HEK293T (cell line): ENCODE measurements around the gene CTNS.

Source experiments
- CTCF ChIA-PET: fragments of 350-600 bp; formaldehyde crosslinking; extraction: SDS; loops from one replicate; lab custom pipeline; 2021; ENCODE audit warnings: antibody characterized with exemption, inconsistent platforms; lab: Yijun Ruan, JAX
- POLR2A ChIA-PET: fragments of 350-600 bp; formaldehyde crosslinking; extraction: SDS; loops from one replicate; lab custom pipeline; 2020; ENCODE audit warnings: antibody characterized with exemption, inconsistent platforms; lab: Yijun Ruan, JAX
- DNase-seq: peaks from one replicate; pipeline ENCODE4 v3.0.0; 2012; ENCODE audit warnings: mixed read lengths; ENCODE audit errors: extremely low spot score
- ARNT ChIP-seq: fragments of 450-650 bp; IDR thresholded peaks from 2 replicates; pipeline ENCODE4 v1.6.1; 2017; ENCODE audit warnings: mild to moderate bottlenecking
- BHLHE40 ChIP-seq: fragments of 450-650 bp; IDR thresholded peaks from 2 replicates; pipeline ENCODE4 v1.6.1; 2016; ENCODE audit warnings: mild to moderate bottlenecking, moderate library complexity, borderline replicate concordance
- CTBP1 ChIP-seq: fragments of 450-650 bp; IDR thresholded peaks from 2 replicates; pipeline ENCODE4 v1.6.1; 2016; ENCODE audit warnings: borderline replicate concordance
- ELF4 ChIP-seq: fragments of 450-650 bp; IDR thresholded peaks from 2 replicates; pipeline ENCODE4 v1.6.1; 2017; ENCODE audit warnings: antibody characterized with exemption
- FOXA1 ChIP-seq: fragments of 450-650 bp; IDR thresholded peaks from 2 replicates; pipeline ENCODE4 v1.6.1; 2016; ENCODE audit warnings: mild to moderate bottlenecking
- FOXK2 ChIP-seq: fragments of 450-650 bp; IDR thresholded peaks from 2 replicates; pipeline ENCODE4 v1.6.1; 2016; ENCODE audit warnings: mild to moderate bottlenecking
- FOXM1 ChIP-seq: fragments of 450-650 bp; IDR thresholded peaks from 2 replicates; pipeline ENCODE4 v1.6.1; 2017; ENCODE audit warnings: mild to moderate bottlenecking, borderline replicate concordance
- HDGF ChIP-seq: fragments of 450-650 bp; IDR thresholded peaks from 2 replicates; pipeline ENCODE4 v1.6.1; 2017; ENCODE audit warnings: antibody characterized with exemption, borderline replicate concordance
- L3MBTL2 ChIP-seq: fragments of 450-650 bp; conservative IDR thresholded peaks from 2 replicates; pipeline ENCODE4 v1.6.1; 2016; ENCODE audit warnings: mild to moderate bottlenecking
- LEF1 ChIP-seq: fragments of 450-650 bp; IDR thresholded peaks from 2 replicates; pipeline ENCODE4 v1.6.1; 2017; ENCODE audit warnings: mild to moderate bottlenecking, borderline replicate concordance
- NFRKB ChIP-seq: fragments of 450-650 bp; IDR thresholded peaks from 2 replicates; pipeline ENCODE4 v1.6.1; 2016; ENCODE audit warnings: mild to moderate bottlenecking, moderate library complexity
- SP1 ChIP-seq: fragments of 450-650 bp; IDR thresholded peaks from 2 replicates; pipeline ENCODE4 v1.6.1; 2017
- SUZ12 ChIP-seq: fragments of 450-650 bp; IDR thresholded peaks from 2 replicates; pipeline ENCODE4 v1.6.1; 2016; ENCODE audit warnings: mild to moderate bottlenecking
- TARDBP ChIP-seq: fragments of 450-650 bp; IDR thresholded peaks from 2 replicates; pipeline ENCODE4 v1.6.1; 2016
- ZNF384 ChIP-seq: fragments of 450-650 bp; IDR thresholded peaks from 2 replicates; pipeline ENCODE4 v1.6.1; 2016
- TF ChIP-seq, protein P1 (sequence below): fragments of 450-650 bp; IDR thresholded peaks from 2 replicates; pipeline ENCODE4 v1.6.1; 2016

CTNS gene

DNA sequence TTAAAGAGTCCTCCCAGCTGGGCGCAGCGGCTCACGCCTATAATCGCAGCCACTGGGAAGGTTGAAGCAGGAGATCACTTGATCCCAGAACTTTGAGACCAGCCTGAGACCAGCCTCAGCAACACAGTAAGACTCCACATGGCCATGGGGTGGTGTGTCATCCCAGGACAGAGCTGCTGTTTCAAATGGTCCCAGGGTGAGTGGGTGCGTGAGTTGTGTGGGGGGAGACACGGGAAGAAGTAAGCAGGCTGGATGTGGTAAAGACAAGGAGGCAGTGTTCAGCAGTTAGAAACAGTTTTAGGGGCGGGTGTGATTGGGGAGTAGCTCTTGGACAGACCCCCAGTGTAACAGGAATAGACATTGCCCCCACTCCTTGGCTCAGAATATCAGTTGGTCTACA is 4.3 kb upstream of the CTNS start:
- CTCF ChIA-PET, result no interaction called here
- no peak for TF ChIP-seq SP1
- no peak for TF ChIP-seq FOXK2
- TF ChIP-seq CTBP1, result no peak
- TF ChIP-seq FOXA1, result no peak
- TF ChIP-seq TARDBP, result no peak
- no peak for TF ChIP-seq BHLHE40
- no peak for TF ChIP-seq SUZ12
- TF ChIP-seq LEF1, result no peak
- no peak for TF ChIP-seq FOXM1
- no peak for TF ChIP-seq L3MBTL2
- no peak for TF ChIP-seq ELF4
- TF ChIP-seq NFRKB, result no peak
- TF ChIP-seq ZNF384, result no peak
- TF ChIP-seq, protein P1, sequence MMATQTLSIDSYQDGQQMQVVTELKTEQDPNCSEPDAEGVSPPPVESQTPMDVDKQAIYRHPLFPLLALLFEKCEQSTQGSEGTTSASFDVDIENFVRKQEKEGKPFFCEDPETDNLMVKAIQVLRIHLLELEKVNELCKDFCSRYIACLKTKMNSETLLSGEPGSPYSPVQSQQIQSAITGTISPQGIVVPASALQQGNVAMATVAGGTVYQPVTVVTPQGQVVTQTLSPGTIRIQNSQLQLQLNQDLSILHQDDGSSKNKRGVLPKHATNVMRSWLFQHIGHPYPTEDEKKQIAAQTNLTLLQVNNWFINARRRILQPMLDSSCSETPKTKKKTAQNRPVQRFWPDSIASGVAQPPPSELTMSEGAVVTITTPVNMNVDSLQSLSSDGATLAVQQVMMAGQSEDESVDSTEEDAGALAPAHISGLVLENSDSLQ, result no peak
- no peak for TF ChIP-seq ARNT
- TF ChIP-seq HDGF, result no peak
- POLR2A ChIA-PET, result no interaction called here
- no peak for DNase-seq

DNA sequence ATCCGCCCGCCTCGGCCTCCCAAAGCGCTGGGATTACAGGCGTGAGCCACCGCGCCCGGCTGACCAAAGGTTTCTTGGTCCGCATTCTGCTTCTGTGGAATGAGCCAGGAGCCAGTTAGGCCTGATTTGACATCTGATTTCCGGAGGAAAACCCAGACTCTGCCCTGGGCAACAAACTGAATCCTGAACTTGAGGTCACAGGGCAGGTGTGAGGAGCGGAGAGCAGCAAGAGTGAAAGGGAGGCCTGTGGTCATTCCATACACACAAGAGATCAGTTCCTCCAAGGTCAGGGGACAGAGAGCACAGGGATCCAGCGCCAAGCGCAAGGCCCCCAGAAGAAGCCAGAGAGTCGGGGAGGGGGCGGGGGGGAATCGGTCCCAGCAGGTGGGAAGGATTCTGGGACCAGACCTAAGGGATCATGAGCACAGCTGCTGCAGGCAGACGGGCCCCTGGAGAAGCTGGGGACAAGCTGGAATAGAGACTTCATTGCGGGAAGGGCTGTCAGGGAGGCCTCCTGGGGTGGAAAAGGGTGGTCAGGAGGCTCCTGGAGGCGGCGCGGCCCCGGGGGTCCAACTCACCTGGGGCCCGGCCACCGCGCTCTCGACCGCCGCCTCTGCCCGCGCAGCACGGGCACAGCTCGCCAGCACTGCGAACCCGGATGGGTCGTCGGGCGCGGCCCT is 946 bp upstream of the CTNS start:
- ChIA-PET POLR2A (interaction anchor here (0.9 to 1.9 kb wide), 5 partner anchors 12 to 596 kb away, joined by 3 to 17 read pairs (median 3); partner anchors contain the start of genes EMC6, HASPIN and TAX1BP3), CTCF (interaction anchor here (1.0 kb wide), 1 partner anchor 47 kb away, joined by 3 read pairs; no protein-coding TSS in a partner anchor)
- TF ChIP-seq FOXM1 (no peak), L3MBTL2 (peak; percentile 42)
- peak; percentile 20 for DNase-seq

DNA sequence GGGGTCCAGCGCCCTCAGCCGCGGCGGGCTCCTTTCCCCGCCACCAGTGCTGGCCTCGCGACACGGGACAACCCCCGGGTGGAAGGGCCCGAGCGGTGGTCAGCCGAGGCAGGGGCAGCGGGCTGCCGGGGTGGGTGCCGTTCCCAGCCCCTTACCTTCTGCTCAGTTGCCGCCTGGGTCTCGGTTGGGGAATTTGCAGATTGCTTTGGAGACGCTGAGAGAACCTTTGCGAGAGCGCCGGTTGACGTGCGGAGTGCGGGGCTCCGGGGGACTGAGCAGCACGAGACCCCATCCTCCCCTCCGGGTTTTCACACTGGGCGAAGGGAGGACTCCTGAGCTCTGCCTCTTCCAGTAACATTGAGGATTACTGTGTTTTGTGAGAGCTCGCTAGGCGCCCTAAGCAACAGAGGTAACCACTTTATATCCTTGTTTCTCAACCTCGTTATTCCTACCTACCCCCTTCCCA is 381 bp downstream of the CTNS start:
- DNase-seq, result peak; percentile 26
- TF ChIP-seq L3MBTL2, result 0 out of 2 replicates have a peak, but pooled peaks have one; percentile 21
- no peak for TF ChIP-seq LEF1
- CTCF ChIA-PET, result interaction anchor here (1.0 kb wide), 2 partner anchors 10 to 46 kb away, joined by 3 read pairs; no protein-coding TSS in a partner anchor
- POLR2A ChIA-PET, result interaction anchor here (1.0 to 1.9 kb wide), 3 partner anchors 11 to 31 kb away, joined by 3 to 17 read pairs (median 3); partner anchors contain the start of genes EMC6 and TAX1BP3

DNA sequence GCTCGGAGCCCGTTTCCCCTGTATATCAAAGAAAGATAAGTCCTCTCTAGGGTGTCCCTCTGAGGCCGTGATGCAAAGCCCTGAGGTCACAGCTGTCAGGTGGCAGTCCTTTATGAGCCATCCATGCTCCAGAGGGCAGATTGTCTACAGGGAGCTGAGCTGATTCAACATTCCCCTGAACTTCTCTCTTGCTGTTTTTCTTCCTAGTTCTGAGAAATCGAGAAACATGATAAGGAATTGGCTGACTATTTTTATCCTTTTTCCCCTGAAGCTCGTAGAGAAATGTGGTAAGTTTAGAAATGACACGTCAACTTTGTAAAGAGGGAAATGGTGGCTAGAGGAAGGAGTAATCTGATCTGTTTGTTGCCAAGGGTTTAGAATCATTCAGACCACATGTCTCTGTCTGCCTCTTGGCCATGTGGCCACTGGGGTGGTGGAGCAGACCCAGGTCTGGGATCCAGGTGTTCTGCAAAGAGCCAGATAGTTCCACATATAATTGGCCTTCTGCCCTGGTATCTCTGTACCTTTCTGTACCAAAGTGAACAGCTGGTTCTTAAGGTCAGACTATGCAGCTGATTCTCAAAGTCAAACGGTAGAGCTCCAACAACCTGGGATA is 3.5 kb downstream of the CTNS start:
- POLR2A ChIA-PET, result no interaction called here
- CTCF ChIA-PET, result no interaction called here
- TF ChIP-seq, protein P1, result no peak
- TF ChIP-seq SUZ12, result no peak
- no peak for TF ChIP-seq FOXK2
- TF ChIP-seq NFRKB, result no peak
- no peak for TF ChIP-seq ZNF384
- no peak for TF ChIP-seq CTBP1
- TF ChIP-seq TARDBP, result no peak
- TF ChIP-seq ARNT, result no peak
- TF ChIP-seq FOXA1, result no peak
- no peak for TF ChIP-seq L3MBTL2
- TF ChIP-seq HDGF, result no peak
- DNase-seq, result no peak

DNA sequence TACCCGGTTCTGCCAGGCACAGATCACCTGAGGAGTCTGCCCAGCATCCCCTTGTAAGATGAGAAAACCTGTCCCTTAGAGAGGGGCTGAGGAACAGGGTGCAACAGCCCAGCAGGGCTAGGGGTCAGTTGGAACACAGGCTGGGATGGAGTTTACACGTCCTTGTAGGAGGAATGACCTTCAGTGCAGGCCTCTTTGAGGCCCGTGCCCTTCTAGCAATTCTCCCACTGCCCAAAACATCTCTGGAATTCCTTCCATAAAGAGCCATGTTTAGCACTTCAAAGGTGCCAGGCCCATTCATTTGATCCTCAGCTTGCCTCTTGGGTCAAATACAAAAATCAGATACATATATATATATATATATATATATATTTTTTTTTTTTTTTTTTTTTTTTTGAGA is 4.5 kb downstream of the CTNS start:
- DNase-seq, result no peak
- POLR2A ChIA-PET, result no interaction called here
- CTCF ChIA-PET, result no interaction called here
- TF ChIP-seq SP1 (no peak), FOXM1 (no peak), TARDBP (no peak), ELF4 (no peak), ZNF384 (no peak), ARNT (no peak), FOXK2 (no peak), L3MBTL2 (no peak), FOXA1 (no peak), BHLHE40 (no peak), HDGF (no peak), LEF1 (no peak), SUZ12 (no peak), NFRKB (no peak), CTBP1 (no peak)
- TF ChIP-seq, protein P1, result no peak

DNA sequence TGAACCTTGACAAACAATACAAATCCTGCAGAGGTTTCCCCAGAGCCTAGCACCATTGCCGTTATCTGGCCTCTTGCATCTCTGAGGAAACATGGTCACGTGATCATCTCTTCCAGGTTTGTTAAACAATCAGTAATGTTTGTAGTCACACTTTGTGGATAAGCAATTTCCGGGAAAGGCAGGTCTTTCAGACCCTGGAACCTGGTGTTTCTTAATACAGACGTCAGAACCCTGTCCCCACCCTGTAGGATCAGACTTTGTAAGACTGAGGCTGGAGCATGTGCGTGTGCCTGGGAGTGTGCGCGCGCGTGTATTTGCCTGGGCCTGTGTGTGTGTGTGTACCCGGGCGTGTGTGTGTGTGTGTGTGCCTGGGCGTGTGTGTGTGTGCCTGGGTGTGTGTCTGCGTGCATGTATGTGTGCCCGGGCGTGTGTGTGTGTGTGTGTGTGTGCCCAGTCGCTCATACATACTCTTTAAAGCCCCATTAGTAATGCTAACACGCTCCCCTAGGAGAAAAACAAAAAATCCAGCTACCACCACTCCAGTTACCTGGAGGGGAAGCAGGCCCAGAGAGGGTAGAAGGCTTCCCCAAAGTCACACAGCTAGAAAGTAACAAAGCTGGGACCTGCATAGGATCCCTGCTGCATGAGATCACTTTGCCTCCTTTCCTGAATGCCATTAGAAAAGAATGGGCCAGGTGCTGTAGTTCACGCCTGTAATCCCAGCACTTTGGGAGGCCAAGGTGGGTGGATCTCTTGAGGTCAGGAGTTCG is 5.3 kb downstream of the CTNS start:
- CTCF ChIA-PET, result no interaction called here
- TF ChIP-seq L3MBTL2 (no peak), ZNF384 (no peak), HDGF (no peak), FOXA1 (no peak), LEF1 (no peak), TARDBP (no peak), BHLHE40 (no peak), ARNT (no peak), FOXM1 (no peak)
- TF ChIP-seq, protein P1, result no peak
- DNase-seq, result no peak
- POLR2A ChIA-PET, result no interaction called here
